Thyroid gland (tissue), 4 donors: ENCODE results near the gene SRF.

Source experiments
- POLR2A ChIP-seq, 2 donors: fragments of 450-650 bp; IDR thresholded peaks; one replicate each; pipeline ENCODE4 v1.6.1; 2017; ENCODE audit warnings: antibody characterized with exemption in 2 of 2, mild to moderate bottlenecking in 2 of 2, moderate library complexity in 1 of 2
- TF ChIP-seq, protein P1 (sequence below), 6 experiments: fragments of 200-600 bp in 3 of 6; fragments of 450-650 bp in 3 of 6; sonication (generic) in 3 of 6; IDR thresholded peaks; one replicate each; pipeline ENCODE4 v1.5.1; 2016 to 2019; ENCODE audit warnings: antibody characterized with exemption in 6 of 6, mild to moderate bottlenecking in 2 of 6, inconsistent platforms in 1 of 6, moderate library complexity in 1 of 6

DNA sequence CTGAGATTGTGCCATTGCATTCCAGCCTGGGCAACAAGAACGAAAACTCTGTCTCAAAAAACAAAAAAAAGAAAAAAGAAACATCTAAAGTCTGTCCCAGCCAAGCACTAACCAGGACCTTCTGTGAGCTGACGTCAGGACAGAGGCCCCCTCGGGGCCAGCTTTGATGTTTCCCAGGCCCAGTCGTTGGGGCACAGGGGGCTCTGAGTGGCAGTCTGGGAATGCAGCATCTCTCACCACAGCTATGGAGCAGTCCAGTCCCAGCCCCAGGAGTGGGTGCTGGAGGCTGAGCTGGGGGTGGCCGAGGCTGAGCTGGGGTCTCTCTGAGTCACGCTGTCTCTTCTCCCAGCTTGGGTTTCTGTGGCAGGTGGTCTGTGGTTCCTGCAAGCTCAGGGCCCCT lies 46.0 kb upstream of the SRF start:
- TF ChIP-seq, protein P1, sequence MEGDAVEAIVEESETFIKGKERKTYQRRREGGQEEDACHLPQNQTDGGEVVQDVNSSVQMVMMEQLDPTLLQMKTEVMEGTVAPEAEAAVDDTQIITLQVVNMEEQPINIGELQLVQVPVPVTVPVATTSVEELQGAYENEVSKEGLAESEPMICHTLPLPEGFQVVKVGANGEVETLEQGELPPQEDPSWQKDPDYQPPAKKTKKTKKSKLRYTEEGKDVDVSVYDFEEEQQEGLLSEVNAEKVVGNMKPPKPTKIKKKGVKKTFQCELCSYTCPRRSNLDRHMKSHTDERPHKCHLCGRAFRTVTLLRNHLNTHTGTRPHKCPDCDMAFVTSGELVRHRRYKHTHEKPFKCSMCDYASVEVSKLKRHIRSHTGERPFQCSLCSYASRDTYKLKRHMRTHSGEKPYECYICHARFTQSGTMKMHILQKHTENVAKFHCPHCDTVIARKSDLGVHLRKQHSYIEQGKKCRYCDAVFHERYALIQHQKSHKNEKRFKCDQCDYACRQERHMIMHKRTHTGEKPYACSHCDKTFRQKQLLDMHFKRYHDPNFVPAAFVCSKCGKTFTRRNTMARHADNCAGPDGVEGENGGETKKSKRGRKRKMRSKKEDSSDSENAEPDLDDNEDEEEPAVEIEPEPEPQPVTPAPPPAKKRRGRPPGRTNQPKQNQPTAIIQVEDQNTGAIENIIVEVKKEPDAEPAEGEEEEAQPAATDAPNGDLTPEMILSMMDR (IDR thresholded peaks at IDR 0.05) = no peak
- no peak for TF ChIP-seq POLR2A (IDR thresholded peaks at IDR 0.05)
